NB4 (cell line): Measurements from ENCODE around the gene POLDIP3.
A peak's percentile ranks its signal among the peaks of the same experiment; 100 is the strongest.

ENCODE experiments used
- DNase-seq: peaks from one replicate; pipeline ENCODE4 v3.0.0; 2010; ENCODE audit warnings: low read depth
- H3K4me3 ChIP-seq: one replicate; pipeline ENCODE4 v1.5.1; 2011; ENCODE audit warnings: mild to moderate bottlenecking, low read depth, low read length, moderate library complexity
- CTCF ChIP-seq: IDR thresholded peaks from one replicate; pipeline ENCODE4 v1.5.1; 2012; ENCODE audit warnings: low read depth, low read length
- MAX ChIP-seq: IDR thresholded peaks from 2 replicates; pipeline ENCODE4 v1.6.1; 2011; ENCODE audit warnings: low read depth, low read length
- MYC ChIP-seq: IDR thresholded peaks from 2 replicates; pipeline ENCODE4 v1.6.1; 2011; ENCODE audit warnings: low read depth, low read length
- POLR2A ChIP-seq: IDR thresholded peaks from 2 replicates; pipeline ENCODE4 v1.6.1; 2011; ENCODE audit warnings: mild to moderate bottlenecking; ENCODE audit not compliant: insufficient read length; ENCODE audit errors: extremely low read depth

POLDIP3 gene

GRCh38 chr22:42632096-42632495, 17.4 kb upstream of the POLDIP3 start:
- no peak for DNase-seq
- TF ChIP-seq POLR2A: no peak
- peak; percentile 26 for TF ChIP-seq CTCF
- TF ChIP-seq MYC: no peak
- TF ChIP-seq MAX: no peak
- H3K4me3 ChIP-seq: no peak overlapping the region

- no peak for TF ChIP-seq MAX
- TF ChIP-seq MYC: no peak
- TF ChIP-seq CTCF: no peak
- TF ChIP-seq POLR2A: no peak
- DNase-seq: no peak
These were observed 16.4 kb upstream of the POLDIP3 start for GRCh38 chr22:42630901-42631602.

GRCh38 chr22:42630211-42630610, 15.5 kb upstream of the POLDIP3 start:
- TF ChIP-seq POLR2A: no peak
- TF ChIP-seq MAX: no peak
- TF ChIP-seq MYC: no peak
- no peak overlapping the region for H3K4me3 ChIP-seq
- no peak for DNase-seq

More at GRCh38 chr22:42630901-42631602, 16.4 kb upstream of the POLDIP3 start:
- H3K4me3 ChIP-seq: no peak overlapping the region

- DNase-seq: no peak
- TF ChIP-seq POLR2A (no peak), MAX (no peak), CTCF (no peak), MYC (no peak)
- H3K4me3 ChIP-seq: no peak overlapping the region
These were observed 13.3 kb upstream of the POLDIP3 start for GRCh38 chr22:42627981-42628380.

- no peak for DNase-seq
- H3K4me3 ChIP-seq: no peak overlapping the region
- TF ChIP-seq CTCF: no peak
- no peak for TF ChIP-seq MYC
- no peak for TF ChIP-seq MAX
- TF ChIP-seq POLR2A: no peak
These were observed 12.4 kb upstream of the POLDIP3 start for GRCh38 chr22:42626951-42627625.

GRCh38 chr22:42626431-42626830, 11.7 kb upstream of the POLDIP3 start:
- DNase-seq: no peak
- TF ChIP-seq MAX (no peak), CTCF (no peak), MYC (no peak), POLR2A (no peak)
- no peak overlapping the region for H3K4me3 ChIP-seq
